ENCODE measurements around the gene MAL. TPM values are rescaled to one million over a fixed set of nuclear protein-coding genes. Genes with fewer than 3 reads are reported as not detected.

MAL gene
- total and polyA plus RNA-seq, 2 of the 4 experiments (the other 2 are of a cell fraction), result not detected

- no peak for TF ChIP-seq CHD1 (IDR thresholded peaks at IDR 0.05; ENCODE audit: low read depth, low read length)
- TF ChIP-seq RFX5 (IDR thresholded peaks at IDR 0.05; ENCODE audit: low read depth, low read length), result no peak
Observed at GRCh38 chr2:95022309-95023221, 2.9 kb upstream of the MAL start (continued).

GRCh38 chr2:95023222-95023597 lies 2.3 kb upstream of the MAL start:
- no peak overlapping the region for H2BK5ac ChIP-seq (ENCODE audit: low read depth, low read length, poor library complexity, severe bottlenecking)

More at GRCh38 chr2:95023222-95023597, 2.3 kb upstream of the MAL start:
- Histone ChIP-seq H4K8ac (ENCODE audit: low read depth in 2 of 2, low read length in 2 of 2) (no peak overlapping the region), H3K9ac (ENCODE audit: low read depth, low read length) (no peak overlapping the region), H2AK5ac (ENCODE audit: low read depth, low read length) (no peak overlapping the region), H2AK9ac (replicated peaks; ENCODE audit: low read depth, low read length, poor library complexity) (no peak overlapping the region), H3K9me3 (ENCODE audit: control insufficient read depth, insufficient read depth, low read length) (no peaks in the 10 kb centered on the region), H3K9me1 (ENCODE audit: insufficient read depth, low read length) (no peaks in the 10 kb centered on the region), H3K4me1 (ENCODE audit: control insufficient read depth, insufficient read depth, low read length) (peaks cover 4% of the 10 kb centered on the region; the same call in 1 of the 2 replicates), H3K27ac (ENCODE audit: insufficient read depth, low read length) (no peak overlapping the region), H2AFZ (replicated peaks; ENCODE audit: low read length, poor library complexity) (no peak overlapping the region), H3K27me3 (ENCODE audit: control insufficient read depth, insufficient read depth, low read length) (peaks cover 75% of the 10 kb centered on the region), H4K20me1 (ENCODE audit: insufficient read depth, low read length) (no peaks in the 10 kb centered on the region), H3K4ac (ENCODE audit: low read depth, low read length) (no peak overlapping the region), H3K79me1 (ENCODE audit: low read depth in 1 of 2, low read length in 2 of 2) (no peaks in the 10 kb centered on the region), H3K56ac (ENCODE audit: extremely low read depth, insufficient read depth, low read length) (no peak overlapping the region), H2BK120ac (ENCODE audit: low read depth, low read length) (no peak overlapping the region), H3K36me3 (ENCODE audit: control insufficient read depth, insufficient read depth, low read length) (no peaks in the 10 kb centered on the region), H3K4me3 (ENCODE audit: insufficient read depth, low read depth, low read length) (no peak overlapping the region), H4K91ac (ENCODE audit: insufficient read depth, low read depth, low read length) (no peak overlapping the region), H3K14ac (replicated peaks; ENCODE audit: low read depth, low read length) (no peak overlapping the region), H3K23ac (ENCODE audit: low read depth, low read length) (no peak overlapping the region), H2BK20ac (ENCODE audit: low read depth, low read length) (no peak overlapping the region), H3K18ac (ENCODE audit: low read depth, low read length) (no peak overlapping the region), H2BK15ac (ENCODE audit: low read depth, low read length) (no peak overlapping the region), H3K4me2 (ENCODE audit: low read depth, low read length) (no peak overlapping the region), H4K5ac (ENCODE audit: low read depth, low read length) (no peak overlapping the region)
- dilution Hi-C loops (cut with HindIII; ENCODE audit: low sequenced_read_pairs, unreplicated experiment), result no loop called here
- 19% methylated on average over 2 of the region's 2 CpGs; no CpG with 5 or more reads in 1 of the 2 experiments for WGBS, 2 experiments (ENCODE audit: extremely low coverage in 2 of 2, insufficient read length in 1 of 2)
- no TSS peak for BruUV-seq (replicated peaks)
- CTCF ChIA-PET, result interaction anchor here (0.8 to 1.9 kb wide), 8 partner anchors 9 to 95 kb away, joined by 3 to 9 read pairs (median 4); no protein-coding TSS in a partner anchor
- no peak for TF ChIP-seq RAD21 (IDR thresholded peaks at IDR 0.05; ENCODE audit: low read length)
- no peak for TF ChIP-seq SMC3 (IDR thresholded peaks at IDR 0.05; ENCODE audit: low read depth, low read length)
- TF ChIP-seq USF2 (IDR thresholded peaks at IDR 0.05; ENCODE audit: low read depth, low read length), result no peak
- TF ChIP-seq MXI1 (IDR thresholded peaks at IDR 0.05; ENCODE audit: borderline replicate concordance, low read depth, low read length), result no peak
- no peak for TF ChIP-seq RFX5 (IDR thresholded peaks at IDR 0.05; ENCODE audit: low read depth, low read length)
- TF ChIP-seq FOS (IDR thresholded peaks at IDR 0.05; ENCODE audit: low read depth, low read length), result no peak
- no peak for TF ChIP-seq NFE2L2 (IDR thresholded peaks at IDR 0.05; ENCODE audit: low read depth, low read length)
- TF ChIP-seq CTCF (conservative IDR thresholded peaks at IDR 0.05; ENCODE audit: low read depth, low read length), result no peak
- TF ChIP-seq CHD1 (IDR thresholded peaks at IDR 0.05; ENCODE audit: low read depth, low read length), result no peak
- POLR2A ChIA-PET (ENCODE audit: unreplicated experiment), result no interaction called here
- no peak for ATAC-seq (ENCODE audit: low read depth)
- DNase-seq, result no peak
- in situ Hi-C loops (cut with MboI; ENCODE audit: low sequenced_read_pairs), result loop anchor here (5.0 kb wide), 1 partner anchor 54 kb away; no protein-coding TSS in a partner anchor
- intact Hi-C loops (cut with micrococcal nuclease), result no loop called here

Data from IMR-90 (cell line).